CD14-positive monocyte (primary cell): ENCODE measurements around the gene FREM3. TPM values are rescaled to one million over a fixed set of nuclear protein-coding genes. Genes with fewer than 3 reads are reported as not detected.

Experiments used
- DNase-seq, 3 donors: peaks; one replicate each; pipeline ENCODE4 v3.0.0-alpha.2; 2011 to 2022
- H2AFZ ChIP-seq: 2 replicates; pipeline ENCODE4 v1.6.0; 2012; ENCODE audit warnings: mild to moderate bottlenecking, low read depth, low read length, inconsistent platforms; ENCODE audit not compliant: insufficient read depth, poor library complexity, severe bottlenecking
- H3K27ac ChIP-seq, 2 donors: 1 replicate in 1 of 2; 2 replicates in 1 of 2; pipeline ENCODE4 v1.5.1; 2012 to 2013; ENCODE audit warnings: low read length in 2 of 2, control low read depth in 1 of 2, inconsistent platforms in 1 of 2, low read depth in 1 of 2, mild to moderate bottlenecking in 1 of 2
- H3K27me3 ChIP-seq, 2 donors: one replicate each; pipeline versions ENCODE4 v1.6.0 to v1.6.1; 2011 to 2013; ENCODE audit warnings: low read length in 2 of 2; ENCODE audit not compliant: control insufficient read depth in 2 of 2, insufficient read depth in 2 of 2
- H3K36me3 ChIP-seq, 2 donors: replicated peaks in 1 of 2; 1 replicate in 1 of 2; 2 replicates in 1 of 2; pipeline versions ENCODE4 v1.5.1 to v1.6.1; 2012 to 2013; ENCODE audit warnings: low read length in 2 of 2, control low read depth in 1 of 2, inconsistent platforms in 1 of 2, mild to moderate bottlenecking in 1 of 2; ENCODE audit not compliant: insufficient read depth in 2 of 2, control insufficient read depth in 1 of 2
- H3K4me1 ChIP-seq, 2 donors: 1 replicate in 1 of 2; 2 replicates in 1 of 2; pipeline versions ENCODE4 v1.5.1 to v1.6.1; 2012 to 2013; ENCODE audit warnings: low read length in 2 of 2, control low read depth in 1 of 2, inconsistent platforms in 1 of 2, mild to moderate bottlenecking in 1 of 2, moderate library complexity in 1 of 2; ENCODE audit not compliant: insufficient read depth in 2 of 2, control insufficient read depth in 1 of 2
- H3K4me2 ChIP-seq: replicated peaks from 2 replicates; pipeline ENCODE3; 2012; ENCODE audit warnings: low read length, moderate library complexity, mild to moderate bottlenecking; ENCODE audit not compliant: poor library complexity, severe bottlenecking; ENCODE audit errors: extremely low read depth
- H3K4me3 ChIP-seq, 3 experiments: fragments of 200-600 bp in 1 of 3; sonication (generic) in 1 of 3; replicated peaks in 1 of 3; 1 replicate in 2 of 3; 2 replicates in 1 of 3; pipeline ENCODE4 v1.5.1; 2011 to 2013; ENCODE audit warnings: low read length in 3 of 3, mild to moderate bottlenecking in 3 of 3, control low read depth in 2 of 3, low read depth in 2 of 3, inconsistent platforms in 1 of 3, moderate library complexity in 1 of 3
- H3K79me2 ChIP-seq: 2 replicates; pipeline ENCODE4 v1.6.0; 2012; ENCODE audit warnings: mild to moderate bottlenecking, control low read depth, inconsistent platforms, low read length, moderate library complexity; ENCODE audit not compliant: insufficient read depth
- H3K9ac ChIP-seq: 2 replicates; pipeline ENCODE4 v1.6.0; 2017; ENCODE audit warnings: low read length, mild to moderate bottlenecking; ENCODE audit not compliant: insufficient read depth, poor library complexity, severe bottlenecking
- H3K9me3 ChIP-seq, 2 donors: replicated peaks in 1 of 2; 1 replicate in 1 of 2; 2 replicates in 1 of 2; pipeline versions ENCODE4 v1.5.1 to v1.6.1; 2012 to 2013; ENCODE audit warnings: low read length in 2 of 2, control low read depth in 1 of 2; ENCODE audit not compliant: control insufficient read depth in 1 of 2, insufficient read depth in 1 of 2
- H4K20me1 ChIP-seq: 2 replicates; pipeline ENCODE4 v1.6.0; 2012; ENCODE audit warnings: mild to moderate bottlenecking, low read length, control low read depth, moderate library complexity; ENCODE audit not compliant: insufficient read depth
- H3K27ac Mint-ChIP-seq, 7 donors: one replicate each; pipeline ENCODE4 v1.8.0; 2020; ENCODE audit warnings: mild to moderate bottlenecking in 7 of 7, mixed read lengths in 7 of 7, moderate library complexity in 6 of 7, inconsistent platforms in 2 of 7
- H3K27me3 Mint-ChIP-seq, 3 donors: one replicate each; pipeline ENCODE4 v1.8.0; 2021 to 2022; ENCODE audit warnings: low read depth in 3 of 3, mild to moderate bottlenecking in 3 of 3, mixed read lengths in 3 of 3, moderate library complexity in 3 of 3, inconsistent platforms in 1 of 3
- H3K36me3 Mint-ChIP-seq, 2 donors: one replicate each; pipeline ENCODE4 v1.8.0; 2020; ENCODE audit warnings: mixed read lengths in 2 of 2, inconsistent platforms in 1 of 2, mild to moderate bottlenecking in 1 of 2
- H3K4me1 Mint-ChIP-seq: one replicate; pipeline ENCODE4 v1.8.0; 2020; ENCODE audit warnings: mild to moderate bottlenecking, mixed read lengths
- H3K4me3 Mint-ChIP-seq, 2 donors: one replicate each; pipeline ENCODE4 v1.8.0; 2020; ENCODE audit warnings: mild to moderate bottlenecking in 2 of 2, mixed read lengths in 2 of 2, moderate library complexity in 1 of 2
- H3K9me3 Mint-ChIP-seq, 7 donors: one replicate each; pipeline ENCODE4 v1.8.0; 2020 to 2022; ENCODE audit warnings: mixed read lengths in 7 of 7, mild to moderate bottlenecking in 6 of 7, moderate library complexity in 6 of 7, inconsistent platforms in 2 of 7
- CTCF ChIP-seq: fragments of 200-600 bp; IDR thresholded peaks from one replicate; pipeline ENCODE4 v1.8.0; 2022; ENCODE audit warnings: antibody characterized with exemption, mild to moderate bottlenecking
- WGBS: methylation state at CpG from one replicate; pipeline ENCODE4 v1.1.5; 2013; ENCODE audit warnings: missing lambda C conversion rate; ENCODE audit not compliant: insufficient coverage; 5-methylcytosine and 5-hydroxymethylcytosine counted together
- intact Hi-C, 2 donors: fragments of 100-400 bp; cut with micrococcal nuclease; formaldehyde crosslinking; loops; one replicate each; pipeline versions ENCODE4 v1.15.0 to v1.15.1; 2023
- polyA plus RNA-seq, 3 donors: library from polyadenylated mRNA; depleted of rRNA in 1 of 3; unstranded in 2 of 3; stranded (reverse) in 1 of 3; fragments of 300-500 nt in 2 of 3; fragments of >200 nt in 1 of 3; fragmentation: Illumina TruSeq in 2 of 3; gene quantifications; 1 replicate in 2 of 3; 2 replicates in 1 of 3; pipeline ENCODE4 v1.2.3, GENCODE V29; 2012 to 2021

The FREM3 gene
- polyA plus RNA-seq, 3 donors: not detected

GRCh38 chr4:143699331-143700045, 987 bp downstream of the FREM3 start:
- peaks cover 16 to 23% of the 10 kb centered on the region in 2 donors for H3K9me3 ChIP-seq
- no peak for DNase-seq
- H3K36me3 ChIP-seq: no peaks in the 10 kb centered on the region
- no peaks in the 10 kb centered on the region for H3K79me2 ChIP-seq
- H3K4me1 ChIP-seq: peaks cover 10 to 11% of the 10 kb centered on the region in 2 donors
- H3K4me1 Mint-ChIP-seq: peaks cover 10% of the 10 kb centered on the region
- H3K27ac ChIP-seq: no peak overlapping the region
- H3K27ac Mint-ChIP-seq: peak overlapping the region in 1 of 7 donors; percentile 4
- no peak overlapping the region for H2AFZ ChIP-seq
- peak overlapping the region; percentile 42 for H3K4me2 ChIP-seq
- no peak for TF ChIP-seq CTCF
- H3K27me3 ChIP-seq: peaks cover 34 to 51% of the 10 kb centered on the region in 2 donors
- no peak overlapping the region for H3K9ac ChIP-seq
- H3K36me3 Mint-ChIP-seq: no peaks in the 10 kb centered on the region
- H3K9me3 Mint-ChIP-seq: peaks cover 0 to 17% (median 9%) of the 10 kb centered on the region in 7 donors
- peak overlapping the region in 1 of 2 donors; percentile 80 for H3K4me3 Mint-ChIP-seq
- H4K20me1 ChIP-seq: no peaks in the 10 kb centered on the region
- peaks cover 42 to 48% (median 48%) of the 10 kb centered on the region in 3 donors for H3K27me3 Mint-ChIP-seq
- intact Hi-C loops: no loop called here
- H3K4me3 ChIP-seq: peak overlapping the region in 1 of 3 experiments; percentile 34
- WGBS: 50% methylated on average over 40 of the region's 40 CpGs

GRCh38 chr4:143693856-143694255, 6.6 kb downstream of the FREM3 start:
- no peaks in the 10 kb centered on the region for H4K20me1 ChIP-seq
- WGBS: 100% methylated on average over 1 of the region's 4 CpGs
- no peak for TF ChIP-seq CTCF
- no peaks in the 10 kb centered on the region for H3K36me3 Mint-ChIP-seq
- H3K4me3 Mint-ChIP-seq: no peak overlapping the region
- H3K79me2 ChIP-seq: no peaks in the 10 kb centered on the region
- no peaks in the 10 kb centered on the region for H3K4me1 Mint-ChIP-seq
- no peak overlapping the region for H3K27ac Mint-ChIP-seq
- peaks cover 0 to 8% (median 2%) of the 10 kb centered on the region in 7 donors for H3K9me3 Mint-ChIP-seq
- H3K36me3 ChIP-seq: no peaks in the 10 kb centered on the region
- no peak overlapping the region for H2AFZ ChIP-seq
- no peak for DNase-seq
- peaks cover 3 to 4% of the 10 kb centered on the region in 2 donors for H3K9me3 ChIP-seq
- peaks cover 2 to 9% of the 10 kb centered on the region in 2 donors for H3K27me3 ChIP-seq
- peaks cover 3 to 6% (median 4%) of the 10 kb centered on the region in 3 donors for H3K27me3 Mint-ChIP-seq
- H3K4me2 ChIP-seq: no peak overlapping the region
- H3K9ac ChIP-seq: no peak overlapping the region
- no peak overlapping the region for H3K4me3 ChIP-seq
- no peaks in the 10 kb centered on the region for H3K4me1 ChIP-seq
- no peak overlapping the region for H3K27ac ChIP-seq
- intact Hi-C loops: no loop called here
